ENCODE results near the gene AIG1.
"Not testable (repeated sequence)": the region's sequence is repeated elsewhere in the genome, so short reads cannot be mapped to it uniquely, and the experiment has no call there.

Gene AIG1

DNA sequence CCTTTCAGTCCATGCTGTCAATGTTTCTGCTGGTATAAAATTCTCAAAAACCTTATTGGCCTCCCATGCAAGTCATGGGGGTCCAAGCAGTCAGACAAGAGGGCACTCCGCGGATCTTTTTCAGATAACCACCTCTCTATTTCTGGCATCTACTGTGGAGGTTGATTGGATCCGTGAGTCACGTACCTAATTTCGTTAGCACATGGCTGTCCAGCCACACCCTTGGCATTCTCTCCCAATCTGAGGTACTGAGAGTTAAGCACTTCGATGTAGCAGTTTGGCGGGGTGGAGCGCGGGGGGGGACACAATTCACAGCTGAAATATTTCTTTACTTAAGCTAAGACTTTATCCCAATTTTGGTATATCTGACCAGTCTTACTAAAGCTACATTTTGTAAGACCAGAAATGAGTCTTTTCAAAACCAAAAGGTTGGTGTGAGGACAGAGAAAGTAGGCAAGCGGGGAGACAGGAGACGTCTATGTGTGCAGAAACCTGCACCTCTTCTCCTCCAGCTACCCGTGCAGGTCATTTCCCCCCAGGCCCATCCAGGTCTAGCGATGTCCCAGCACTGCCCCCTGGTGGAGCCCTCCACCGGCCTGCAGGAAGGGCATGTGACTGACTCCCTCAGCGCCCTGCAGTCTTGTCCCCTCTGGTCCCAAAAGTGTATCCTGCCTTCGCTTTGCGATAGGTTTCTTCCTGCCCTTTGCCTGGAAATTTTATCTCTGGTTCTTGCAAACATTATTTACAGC, 276.7 kb downstream of the AIG1 start:
- H3K4me3 ChIP-seq (replicated peaks; ENCODE audit: low read depth, low read length): no peak overlapping the region
- TF ChIP-seq, protein P1, sequence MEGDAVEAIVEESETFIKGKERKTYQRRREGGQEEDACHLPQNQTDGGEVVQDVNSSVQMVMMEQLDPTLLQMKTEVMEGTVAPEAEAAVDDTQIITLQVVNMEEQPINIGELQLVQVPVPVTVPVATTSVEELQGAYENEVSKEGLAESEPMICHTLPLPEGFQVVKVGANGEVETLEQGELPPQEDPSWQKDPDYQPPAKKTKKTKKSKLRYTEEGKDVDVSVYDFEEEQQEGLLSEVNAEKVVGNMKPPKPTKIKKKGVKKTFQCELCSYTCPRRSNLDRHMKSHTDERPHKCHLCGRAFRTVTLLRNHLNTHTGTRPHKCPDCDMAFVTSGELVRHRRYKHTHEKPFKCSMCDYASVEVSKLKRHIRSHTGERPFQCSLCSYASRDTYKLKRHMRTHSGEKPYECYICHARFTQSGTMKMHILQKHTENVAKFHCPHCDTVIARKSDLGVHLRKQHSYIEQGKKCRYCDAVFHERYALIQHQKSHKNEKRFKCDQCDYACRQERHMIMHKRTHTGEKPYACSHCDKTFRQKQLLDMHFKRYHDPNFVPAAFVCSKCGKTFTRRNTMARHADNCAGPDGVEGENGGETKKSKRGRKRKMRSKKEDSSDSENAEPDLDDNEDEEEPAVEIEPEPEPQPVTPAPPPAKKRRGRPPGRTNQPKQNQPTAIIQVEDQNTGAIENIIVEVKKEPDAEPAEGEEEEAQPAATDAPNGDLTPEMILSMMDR (IDR thresholded peaks at IDR 0.05; ENCODE audit: low read depth, low read length, missing control alignments): peak; percentile 68
- DNase-seq (ENCODE audit: extremely low read depth, low read depth): no peak

DNA sequence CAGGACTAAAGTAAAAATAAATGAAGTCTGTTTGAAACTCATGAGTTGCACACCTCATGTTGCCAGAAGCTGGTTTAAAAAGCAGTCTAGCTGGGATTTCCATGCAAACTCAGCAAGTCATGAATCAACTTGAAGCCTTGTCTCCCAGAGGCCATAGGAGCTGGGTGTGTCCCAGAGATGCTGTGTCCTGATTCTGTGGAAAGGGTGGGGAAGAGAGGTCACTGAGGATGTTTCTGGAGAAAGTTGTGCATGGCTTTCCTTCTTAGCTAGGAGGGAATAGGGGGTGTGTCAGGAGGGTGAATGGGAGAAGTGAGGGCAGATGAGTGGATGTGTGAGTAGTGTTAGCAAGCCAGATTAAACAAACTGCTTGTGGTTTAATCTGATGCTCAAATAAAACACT, 278.5 kb downstream of the AIG1 start:
- H3K4me3 ChIP-seq (replicated peaks; ENCODE audit: low read depth, low read length): no peak overlapping the region
- TF ChIP-seq, protein P1 (IDR thresholded peaks at IDR 0.05; ENCODE audit: low read depth, low read length, missing control alignments): no peak
- no peak for DNase-seq (ENCODE audit: extremely low read depth, low read depth)

DNA sequence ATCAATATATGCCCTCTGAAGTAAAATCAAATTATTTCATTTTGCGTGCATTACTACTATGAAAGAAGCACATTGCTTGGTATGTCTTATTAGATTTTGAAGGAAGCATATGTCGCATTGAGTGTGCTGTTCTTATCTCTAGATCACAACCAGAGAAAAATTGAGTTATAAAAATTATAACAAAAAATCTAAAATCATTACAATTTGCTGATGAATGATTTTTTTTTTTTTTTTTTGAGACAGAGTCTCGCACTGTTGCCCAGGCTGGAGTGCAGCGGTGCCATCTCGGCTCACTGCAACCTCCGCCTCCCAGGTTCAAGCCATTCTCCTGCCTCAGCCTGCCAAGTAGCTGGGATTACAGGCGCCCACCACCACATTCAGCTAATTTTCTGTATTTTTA, 284.8 kb downstream of the AIG1 start:
- not testable (repeated sequence) for H3K4me3 ChIP-seq (replicated peaks; ENCODE audit: low read depth, low read length); DNase-seq (ENCODE audit: extremely low read depth, low read depth)

DNA sequence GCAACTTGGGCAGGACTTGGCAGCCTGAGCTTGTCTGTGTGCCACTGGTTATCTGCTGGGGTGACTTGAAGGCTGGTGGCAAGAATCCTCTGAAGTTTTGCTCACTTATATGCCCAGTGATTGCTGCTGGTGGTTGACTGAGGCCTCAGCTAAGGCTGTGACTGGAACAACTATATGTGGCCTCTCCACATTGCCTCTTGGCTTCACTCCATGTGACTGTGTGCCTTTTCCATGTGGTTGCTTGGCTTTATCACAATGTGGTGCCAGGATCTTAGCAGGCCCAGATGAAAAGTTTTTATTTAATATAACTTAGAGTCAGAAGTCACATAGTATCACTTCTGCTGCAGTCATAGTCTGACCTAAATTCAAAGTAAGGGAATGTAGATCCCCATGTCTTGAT, 285.3 kb downstream of the AIG1 start:
- DNase-seq (ENCODE audit: extremely low read depth, low read depth): no peak
- TF ChIP-seq, protein P1 (IDR thresholded peaks at IDR 0.05; ENCODE audit: low read depth, low read length, missing control alignments): no peak
- no peak overlapping the region for H3K4me3 ChIP-seq (replicated peaks; ENCODE audit: low read depth, low read length)

DNA sequence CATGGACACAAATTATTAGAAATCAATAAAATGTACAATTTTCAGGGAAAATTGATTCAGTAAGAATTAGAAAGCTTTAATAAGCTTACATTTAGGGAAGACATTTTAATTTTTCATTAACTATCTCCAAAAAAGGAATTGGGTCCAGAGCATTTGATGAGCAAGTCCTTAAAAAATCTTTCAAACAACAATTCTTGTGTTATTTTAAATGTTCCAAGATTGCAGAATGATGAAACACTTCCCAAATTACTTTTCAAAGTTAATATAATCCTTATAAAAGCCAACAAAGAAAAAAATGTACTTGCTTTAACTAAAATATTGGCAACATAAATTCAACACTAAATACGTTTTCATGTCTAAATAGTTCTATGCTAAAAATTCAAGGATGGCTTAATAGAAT, 287.8 kb downstream of the AIG1 start:
- DNase-seq (ENCODE audit: extremely low read depth, low read depth): no peak
- TF ChIP-seq, protein P1 (IDR thresholded peaks at IDR 0.05; ENCODE audit: low read depth, low read length, missing control alignments): no peak

DNA sequence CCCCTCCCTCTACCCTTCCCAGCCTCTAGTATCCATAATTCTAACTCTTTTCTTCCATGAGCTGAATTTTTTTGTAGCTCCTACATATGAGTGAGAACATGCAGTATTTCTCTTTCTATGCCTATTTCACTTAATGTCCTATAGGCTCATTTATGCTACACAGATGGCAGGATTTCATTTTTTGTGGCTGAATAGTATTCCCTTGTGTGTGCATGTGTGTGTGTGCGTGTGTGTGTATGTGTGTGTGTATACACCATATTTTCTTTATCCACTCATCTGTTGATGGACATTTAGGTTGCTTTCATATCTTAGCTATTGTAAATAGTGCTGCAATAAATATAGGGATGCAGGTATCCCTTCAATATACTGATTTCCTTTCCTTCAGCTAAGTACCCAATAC, 288.8 kb downstream of the AIG1 start:
- TF ChIP-seq, protein P1 (IDR thresholded peaks at IDR 0.05; ENCODE audit: low read depth, low read length, missing control alignments): no peak
- DNase-seq (ENCODE audit: extremely low read depth, low read depth): no peak
- no peak overlapping the region for H3K4me3 ChIP-seq (replicated peaks; ENCODE audit: low read depth, low read length)

More for the DNA sequence above, 287.8 kb downstream of the AIG1 start:
- no peak overlapping the region for H3K4me3 ChIP-seq (replicated peaks; ENCODE audit: low read depth, low read length)

DNA sequence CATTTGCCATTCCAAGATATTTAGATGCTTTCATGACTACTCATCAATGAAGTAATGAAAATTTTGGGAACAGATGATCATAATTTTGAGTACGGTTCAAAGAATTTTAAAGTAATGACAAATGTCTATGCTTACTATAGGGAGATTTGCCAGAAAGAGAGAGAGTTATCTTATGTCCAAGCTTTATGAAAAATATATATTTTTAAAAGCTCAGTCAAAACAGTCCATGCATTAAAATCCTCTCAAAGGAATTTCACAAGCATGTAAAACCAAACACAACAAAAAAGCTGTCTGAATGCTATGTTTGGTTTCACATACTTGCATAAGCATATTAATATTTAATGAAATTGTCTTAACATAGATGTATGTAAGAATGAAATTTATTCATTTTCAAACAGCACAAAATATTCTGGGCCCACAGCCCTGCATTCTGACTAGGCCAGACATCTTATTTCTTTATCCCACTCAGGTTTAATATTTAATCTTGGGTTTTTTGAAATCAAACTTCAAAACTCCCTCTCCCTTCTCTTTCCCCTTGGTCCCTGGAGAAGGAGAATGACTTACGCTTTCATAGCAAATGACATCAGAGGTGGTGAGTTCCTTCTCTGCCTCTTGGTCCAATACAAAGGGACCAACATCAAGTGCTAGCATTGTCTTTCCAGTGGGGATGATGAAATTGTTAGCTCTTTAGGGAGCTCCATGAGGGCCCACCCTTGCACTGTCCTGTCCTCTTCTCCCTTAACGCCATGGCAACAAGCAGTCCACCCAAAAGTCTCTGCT, 295.6 kb downstream of the AIG1 start:
- TF ChIP-seq, protein P1 (IDR thresholded peaks at IDR 0.05; ENCODE audit: low read depth, low read length, missing control alignments): no peak
- no peak overlapping the region for H3K4me3 ChIP-seq (replicated peaks; ENCODE audit: low read depth, low read length)
- no peak for DNase-seq (ENCODE audit: extremely low read depth, low read depth)

Data from HFF-Myc (cell line).